Lung (tissue), 12 donors: ENCODE measurements around the gene NXNL2. TPM values are rescaled to one million over a fixed set of nuclear protein-coding genes. Genes with fewer than 3 reads are reported as not detected.

Experiments
- ATAC-seq: fragments of 200-7000 bp; cut with Tn5 transposase; one replicate; pipeline ENCODE4 v1.9.1; 2020; ENCODE audit warnings: moderate number of reproducible peaks; ENCODE audit not compliant: insufficient read depth, low FRiP score
- DNase-seq, 3 donors: peaks; one replicate each; pipeline ENCODE4 v3.0.0-alpha.2; 2013 to 2017
- H3K27ac ChIP-seq, 2 donors: one replicate each; pipeline ENCODE4 v1.5.1; 2013; ENCODE audit warnings: mild to moderate bottlenecking in 2 of 2, moderate library complexity in 2 of 2, control low read depth in 1 of 2, inconsistent platforms in 1 of 2, low read depth in 1 of 2, low read length in 1 of 2
- H3K27me3 ChIP-seq, 3 donors: one replicate each; pipeline ENCODE4 v1.5.1; 2013; ENCODE audit warnings: low read length in 2 of 3; ENCODE audit not compliant: control insufficient read depth in 3 of 3, insufficient read depth in 3 of 3
- H3K36me3 ChIP-seq, 4 donors: one replicate each; pipeline ENCODE4 v1.5.1; 2013; ENCODE audit warnings: low read length in 4 of 4, mild to moderate bottlenecking in 1 of 4, moderate library complexity in 1 of 4; ENCODE audit not compliant: control insufficient read depth in 4 of 4, insufficient read depth in 4 of 4
- H3K4me1 ChIP-seq, 5 donors: one replicate each; pipeline ENCODE4 v1.5.1; 2013; ENCODE audit warnings: low read length in 5 of 5, mild to moderate bottlenecking in 2 of 5, moderate library complexity in 1 of 5; ENCODE audit not compliant: control insufficient read depth in 5 of 5, insufficient read depth in 5 of 5
- H3K4me3 ChIP-seq: one replicate; pipeline ENCODE4 v1.5.1; 2013; ENCODE audit warnings: mild to moderate bottlenecking, control low read depth, moderate library complexity
- H3K9ac ChIP-seq, 2 donors: one replicate each; pipeline ENCODE4 v1.5.1; 2013; ENCODE audit warnings: low read length in 2 of 2, control low read depth in 1 of 2; ENCODE audit not compliant: insufficient read depth in 1 of 2
- H3K9me3 ChIP-seq, 4 donors: one replicate each; pipeline ENCODE4 v1.5.1; 2013; ENCODE audit warnings: low read length in 3 of 4, mild to moderate bottlenecking in 1 of 4, moderate library complexity in 1 of 4; ENCODE audit not compliant: control insufficient read depth in 4 of 4, insufficient read depth in 3 of 4
- WGBS, 2 donors: extraction: QIAGEN DNeasy Blood & Tissue Kit; methylation state at CpG; one replicate each; pipeline ENCODE4 v1.1.7; 2013; 5-methylcytosine and 5-hydroxymethylcytosine counted together
- polyA plus RNA-seq, 2 donors: library from polyadenylated mRNA; stranded (reverse); fragments of 200-250 nt; gene quantifications; one replicate each; pipeline ENCODE4 v1.2.1, GENCODE V29; 2013
- total RNA-seq, 2 donors: library from RNA; depleted of rRNA in 1 of 2; stranded (reverse); fragments of >200 nt in 1 of 2; gene quantifications; one replicate each; pipeline ENCODE4 v1.2.1, GENCODE V29; 2014 to 2021
- TF ChIP-seq, protein P1 (sequence below): IDR thresholded peaks from 2 replicates; pipeline ENCODE4 v1.5.1; 2012; ENCODE audit warnings: mild to moderate bottlenecking; ENCODE audit errors: control extremely low read depth, extremely low read depth
- donor health status: control.
- donor health status: control.
- donor health status: Bipolar disorder and iron deficiency.
- donor health status: healthy.
- donor health status: DM: yes; HTN: yes; CAD: no.

NXNL2 gene
- total and polyA plus RNA-seq, 4 donors: 0.09 to 0.91 (median 0.43) TPM

DNA sequence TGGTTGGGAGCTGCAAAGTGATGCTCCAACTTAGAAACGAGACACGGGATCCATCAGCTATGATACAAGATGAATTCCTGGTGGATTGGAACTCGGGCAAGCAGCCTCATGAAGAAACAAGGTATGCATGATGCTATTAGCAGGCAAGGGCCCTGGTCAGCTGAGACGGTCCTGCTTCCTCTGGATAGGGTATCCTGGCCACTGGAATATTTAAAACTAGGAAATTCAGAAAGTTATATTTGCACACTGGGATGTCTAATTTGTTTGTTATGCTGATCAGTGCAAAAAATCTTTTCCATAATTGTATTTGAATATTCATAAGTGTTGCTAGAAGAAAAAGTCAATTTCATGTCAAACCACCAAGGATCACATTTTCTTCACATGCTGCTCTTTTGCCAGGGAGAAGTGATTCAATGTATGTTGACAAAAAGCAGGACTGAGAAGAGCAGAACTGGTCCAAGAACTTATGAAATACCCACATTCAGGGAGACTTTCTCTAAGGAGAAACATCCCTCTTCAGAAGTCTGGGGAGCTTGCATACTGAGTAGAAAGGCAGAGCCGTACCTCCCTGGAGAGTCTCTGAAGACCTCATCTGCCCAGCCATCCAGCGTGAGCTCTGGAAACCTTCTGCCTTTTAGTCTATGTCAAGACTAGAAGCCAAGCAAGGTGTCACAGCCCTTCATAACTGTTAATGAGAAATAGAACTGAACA lies 6.7 kb upstream of the NXNL2 start:
- H3K27ac ChIP-seq: no peak overlapping the region
- H3K27me3 ChIP-seq: peaks cover 0 to 11% (median 2%) of the 10 kb centered on the region in 3 donors
- H3K9ac ChIP-seq: no peak overlapping the region
- H3K4me1 ChIP-seq: peaks cover 0 to 4% (median 0%) of the 10 kb centered on the region in 5 donors
- no peak for DNase-seq
- 88 to 95% methylated on average over 6 of the region's 6 CpGs for WGBS, 2 donors
- no peak overlapping the region for H3K4me3 ChIP-seq
- H3K9me3 ChIP-seq: no peaks in the 10 kb centered on the region
- TF ChIP-seq, protein P1, sequence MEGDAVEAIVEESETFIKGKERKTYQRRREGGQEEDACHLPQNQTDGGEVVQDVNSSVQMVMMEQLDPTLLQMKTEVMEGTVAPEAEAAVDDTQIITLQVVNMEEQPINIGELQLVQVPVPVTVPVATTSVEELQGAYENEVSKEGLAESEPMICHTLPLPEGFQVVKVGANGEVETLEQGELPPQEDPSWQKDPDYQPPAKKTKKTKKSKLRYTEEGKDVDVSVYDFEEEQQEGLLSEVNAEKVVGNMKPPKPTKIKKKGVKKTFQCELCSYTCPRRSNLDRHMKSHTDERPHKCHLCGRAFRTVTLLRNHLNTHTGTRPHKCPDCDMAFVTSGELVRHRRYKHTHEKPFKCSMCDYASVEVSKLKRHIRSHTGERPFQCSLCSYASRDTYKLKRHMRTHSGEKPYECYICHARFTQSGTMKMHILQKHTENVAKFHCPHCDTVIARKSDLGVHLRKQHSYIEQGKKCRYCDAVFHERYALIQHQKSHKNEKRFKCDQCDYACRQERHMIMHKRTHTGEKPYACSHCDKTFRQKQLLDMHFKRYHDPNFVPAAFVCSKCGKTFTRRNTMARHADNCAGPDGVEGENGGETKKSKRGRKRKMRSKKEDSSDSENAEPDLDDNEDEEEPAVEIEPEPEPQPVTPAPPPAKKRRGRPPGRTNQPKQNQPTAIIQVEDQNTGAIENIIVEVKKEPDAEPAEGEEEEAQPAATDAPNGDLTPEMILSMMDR: no peak
- H3K36me3 ChIP-seq: no peaks in the 10 kb centered on the region
- ATAC-seq: no peak

DNA sequence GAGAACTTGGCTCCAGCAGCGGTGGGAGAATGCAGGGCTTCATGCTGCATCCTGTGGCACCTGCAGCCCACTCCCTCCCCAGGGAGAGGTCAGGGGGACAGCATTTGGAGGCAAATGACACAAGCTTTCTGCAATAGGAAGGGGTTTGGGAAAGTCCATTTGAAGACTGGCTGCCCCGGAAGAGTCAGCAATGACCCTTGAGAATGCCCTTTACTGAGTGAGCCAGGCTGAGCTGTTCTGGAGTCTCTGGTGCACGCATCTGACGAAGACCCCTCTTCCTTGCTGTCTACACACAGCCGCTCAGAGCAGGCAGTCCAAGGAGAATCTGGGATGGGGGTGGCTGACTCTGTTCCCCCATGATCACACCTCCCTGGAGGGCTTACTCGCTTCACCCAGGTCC lies 5.5 kb upstream of the NXNL2 start:
- WGBS, 2 donors: 94 to 97% methylated on average over 6 of the region's 6 CpGs
- H3K27ac ChIP-seq: no peak overlapping the region
- ATAC-seq: no peak
- H3K9ac ChIP-seq: no peak overlapping the region
- peaks cover 0 to 19% (median 3%) of the 10 kb centered on the region in 3 donors for H3K27me3 ChIP-seq
- no peak overlapping the region for H3K4me3 ChIP-seq
- TF ChIP-seq, protein P1: no peak
- H3K4me1 ChIP-seq: peaks cover 0 to 4% (median 0%) of the 10 kb centered on the region in 5 donors
- DNase-seq: no peak
- no peaks in the 10 kb centered on the region for H3K9me3 ChIP-seq
- H3K36me3 ChIP-seq: no peaks in the 10 kb centered on the region

- Histone ChIP-seq H3K9ac (no peak overlapping the region), H3K27me3 (peaks cover 0 to 19% (median 3%) of the 10 kb centered on the region in 3 donors), H3K36me3 (no peaks in the 10 kb centered on the region), H3K27ac (no peak overlapping the region), H3K4me1 (peaks cover 0 to 5% (median 0%) of the 10 kb centered on the region in 5 donors), H3K9me3 (no peaks in the 10 kb centered on the region), H3K4me3 (no peak overlapping the region)
- 48 to 68% methylated on average over 1 of the region's 1 CpG for WGBS, 2 donors
- TF ChIP-seq, protein P1: no peak
- no peak for ATAC-seq
- DNase-seq: no peak
Observed at GRCh38 chr9:88530051-88530450, 4.9 kb upstream of the NXNL2 start.
